IMR-90 (cell line): ENCODE data around the gene MSH5. TPM values are rescaled to one million over a fixed set of nuclear protein-coding genes. Genes with fewer than 3 reads are reported as not detected.

ENCODE experiments used
- ATAC-seq: fragments of 200-7000 bp; cut with Tn5 transposase; 2 replicates; pipeline ENCODE4 v1.9.1; 2020; ENCODE audit warnings: low read depth, mild to moderate bottlenecking, moderate library complexity
- BruUV-seq: library from RNA; stranded (reverse); fragments of 400-500 nt; replicated peaks from 2 replicates; lab custom pipeline; 2021; lab: Mats Ljungman, UMichigan
- CTCF ChIA-PET: fragments of 300-600 bp; formaldehyde crosslinking; extraction: SDS; loops from one replicate; lab custom pipeline; 2021; ENCODE audit warnings: antibody characterized with exemption; lab: Yijun Ruan, JAX
- POLR2A ChIA-PET: fragments of 300-600 bp; sonication (Branson Sonifier 250); formaldehyde crosslinking; loops from one replicate; lab custom pipeline; 2022; ENCODE audit warnings: antibody characterized with exemption; ENCODE audit not compliant: unreplicated experiment; lab: Charles Lee
- DNase-seq: peaks from one replicate; pipeline ENCODE4 v3.0.0; 2013
- H2AFZ ChIP-seq: replicated peaks from 2 replicates; pipeline ENCODE3; 2013; ENCODE audit warnings: low read length, mild to moderate bottlenecking; ENCODE audit not compliant: poor library complexity
- H2AK5ac ChIP-seq: 2 replicates; pipeline ENCODE4 v1.6.1; 2013; ENCODE audit warnings: low read depth, low read length, inconsistent platforms
- H2AK9ac ChIP-seq: replicated peaks from 2 replicates; pipeline ENCODE3; 2013; ENCODE audit warnings: mild to moderate bottlenecking, low read depth, low read length, moderate library complexity; ENCODE audit not compliant: poor library complexity
- H2BK120ac ChIP-seq: 2 replicates; pipeline ENCODE4 v1.6.1; 2013; ENCODE audit warnings: low read depth, low read length, inconsistent platforms
- H2BK15ac ChIP-seq: 3 replicates; pipeline ENCODE4 v1.6.1; 2013; ENCODE audit warnings: low read depth, low read length, inconsistent platforms
- H2BK20ac ChIP-seq: 2 replicates; pipeline ENCODE4 v1.6.1; 2013; ENCODE audit warnings: low read depth, mild to moderate bottlenecking, inconsistent platforms, low read length, moderate library complexity
- H2BK5ac ChIP-seq: 2 replicates; pipeline ENCODE4 v1.6.1; 2013; ENCODE audit warnings: mild to moderate bottlenecking, low read depth, low read length, inconsistent platforms; ENCODE audit not compliant: poor library complexity, severe bottlenecking
- H3K14ac ChIP-seq: replicated peaks from 2 replicates; pipeline ENCODE4 v1.6.1; 2013; ENCODE audit warnings: low read depth, low read length, inconsistent platforms
- H3K18ac ChIP-seq: 2 replicates; pipeline ENCODE4 v1.6.1; 2013; ENCODE audit warnings: low read depth, low read length, control low read depth
- H3K23ac ChIP-seq: 2 replicates; pipeline ENCODE4 v1.6.1; 2013; ENCODE audit warnings: low read depth, low read length, inconsistent platforms
- H3K27ac ChIP-seq: 2 replicates; pipeline ENCODE4 v1.5.1; 2013; ENCODE audit warnings: mild to moderate bottlenecking, control low read depth, low read length; ENCODE audit not compliant: insufficient read depth
- H3K27me3 ChIP-seq: 2 replicates; pipeline ENCODE4 v1.6.1; 2013; ENCODE audit warnings: low read length; ENCODE audit not compliant: control insufficient read depth, insufficient read depth
- H3K36me3 ChIP-seq: 2 replicates; pipeline ENCODE4 v1.6.1; 2013; ENCODE audit warnings: low read length, mixed read lengths; ENCODE audit not compliant: control insufficient read depth, insufficient read depth
- H3K4ac ChIP-seq: 2 replicates; pipeline ENCODE4 v1.6.1; 2013; ENCODE audit warnings: low read depth, low read length, inconsistent platforms
- H3K4me1 ChIP-seq: 2 replicates; pipeline ENCODE4 v1.6.1; 2013; ENCODE audit warnings: low read length, mixed read lengths; ENCODE audit not compliant: control insufficient read depth, insufficient read depth
- H3K4me2 ChIP-seq: 2 replicates; pipeline ENCODE4 v1.6.1; 2013; ENCODE audit warnings: low read depth, mild to moderate bottlenecking, control low read depth, low read length, moderate library complexity
- H3K4me3 ChIP-seq: 2 replicates; pipeline ENCODE4 v1.5.1; 2013; ENCODE audit warnings: low read depth, mild to moderate bottlenecking, control low read depth, low read length, moderate library complexity; ENCODE audit not compliant: insufficient read depth
- H3K56ac ChIP-seq: 2 replicates; pipeline ENCODE4 v1.6.1; 2013; ENCODE audit warnings: low read length, inconsistent platforms; ENCODE audit not compliant: insufficient read depth; ENCODE audit errors: extremely low read depth
- H3K79me1 ChIP-seq, 2 experiments: 2 replicates each; pipeline ENCODE4 v1.6.1; 2013; ENCODE audit warnings: low read length in 2 of 2, inconsistent platforms in 1 of 2, low read depth in 1 of 2
- H3K9ac ChIP-seq: 2 replicates; pipeline ENCODE4 v1.6.1; 2013; ENCODE audit warnings: low read depth, low read length, control low read depth
- H3K9me1 ChIP-seq: 2 replicates; pipeline ENCODE4 v1.6.1; 2013; ENCODE audit warnings: low read length, inconsistent platforms; ENCODE audit not compliant: insufficient read depth
- H3K9me3 ChIP-seq: 2 replicates; pipeline ENCODE4 v1.6.1; 2013; ENCODE audit warnings: low read length; ENCODE audit not compliant: control insufficient read depth, insufficient read depth
- H4K20me1 ChIP-seq: 2 replicates; pipeline ENCODE4 v1.6.1; 2013; ENCODE audit warnings: low read length, inconsistent platforms; ENCODE audit not compliant: insufficient read depth
- H4K5ac ChIP-seq: 2 replicates; pipeline ENCODE4 v1.6.1; 2013; ENCODE audit warnings: mild to moderate bottlenecking, low read depth, low read length, control low read depth
- H4K8ac ChIP-seq, 2 experiments: 2 replicates each; pipeline ENCODE4 v1.6.1; 2013; ENCODE audit warnings: low read depth in 2 of 2, low read length in 2 of 2, control low read depth in 1 of 2, inconsistent platforms in 1 of 2
- H4K91ac ChIP-seq: 2 replicates; pipeline ENCODE4 v1.6.1; 2013; ENCODE audit warnings: low read depth, low read length, inconsistent platforms; ENCODE audit not compliant: insufficient read depth
- BHLHE40 ChIP-seq: fragments of 150-350 bp; IDR thresholded peaks from 2 replicates; pipeline ENCODE4 v1.6.1; 2016; ENCODE audit warnings: mild to moderate bottlenecking, low read depth, low read length
- CEBPB ChIP-seq: IDR thresholded peaks from 2 replicates; pipeline ENCODE4 v1.6.1; 2012; ENCODE audit warnings: low read depth, low read length, improper control_type of control experiment
- CHD1 ChIP-seq: IDR thresholded peaks from 2 replicates; pipeline ENCODE4 v1.6.1; 2012; ENCODE audit warnings: low read depth, low read length, improper control_type of control experiment
- FOS ChIP-seq: fragments of 150-350 bp; IDR thresholded peaks from 2 replicates; pipeline ENCODE4 v1.6.1; 2016; ENCODE audit warnings: low read depth, low read length
- MAFK ChIP-seq: IDR thresholded peaks from 2 replicates; pipeline ENCODE4 v1.6.1; 2012; ENCODE audit warnings: low read depth, low read length, improper control_type of control experiment
- MAZ ChIP-seq: IDR thresholded peaks from 2 replicates; pipeline ENCODE4 v1.6.1; 2012; ENCODE audit warnings: low read depth, mild to moderate bottlenecking, low read length, improper control_type of control experiment, moderate library complexity, borderline replicate concordance
- MXI1 ChIP-seq: IDR thresholded peaks from 2 replicates; pipeline ENCODE4 v1.6.1; 2012; ENCODE audit warnings: low read depth, mild to moderate bottlenecking, low read length, moderate library complexity, borderline replicate concordance
- NFE2L2 ChIP-seq: fragments of 150-350 bp; IDR thresholded peaks from 2 replicates; pipeline ENCODE4 v1.6.1; 2016; ENCODE audit warnings: low read depth, mild to moderate bottlenecking, low read length
- POLR2A ChIP-seq: IDR thresholded peaks from 2 replicates; pipeline ENCODE4 v1.6.1; 2012; ENCODE audit warnings: mild to moderate bottlenecking, low read depth, low read length
- RFX5 ChIP-seq: IDR thresholded peaks from 2 replicates; pipeline ENCODE4 v1.8.0; 2012; ENCODE audit warnings: low read depth, mild to moderate bottlenecking, low read length, moderate library complexity
- SMC3 ChIP-seq: fragments of 150-350 bp; IDR thresholded peaks from 2 replicates; pipeline ENCODE4 v1.6.1; 2016; ENCODE audit warnings: low read depth, mild to moderate bottlenecking, antibody characterized with exemption, low read length, moderate library complexity
- WGBS, 2 experiments: methylation state at CpG; one replicate each; pipeline versions ENCODE4 v1.1.5 to v1.1.7; 2013; ENCODE audit warnings: missing lambda C conversion rate in 2 of 2; ENCODE audit not compliant: insufficient read length in 1 of 2; ENCODE audit errors: extremely low coverage in 2 of 2; 5-methylcytosine and 5-hydroxymethylcytosine counted together
- dilution Hi-C: fragments of 300-500 bp; cut with HindIII; formaldehyde crosslinking; loops from one replicate; pipeline ENCODE4 v1.14.3; 2018; ENCODE audit warnings: low sequenced_read_pairs; ENCODE audit not compliant: unreplicated experiment
- in situ Hi-C: fragments of 300-500 bp; cut with MboI; formaldehyde crosslinking; loops from 3 replicates; pipeline ENCODE4 v1.14.3; 2019; ENCODE audit warnings: low sequenced_read_pairs, inconsistent platforms, mixed read lengths
- intact Hi-C: fragments of 100-400 bp; cut with micrococcal nuclease; formaldehyde crosslinking; loops from 2 replicates; pipeline ENCODE4 v1.10.0; 2022
- polyA plus RNA-seq, 3 experiments: library from polyadenylated mRNA; depleted of rRNA; stranded (reverse); fragments of >200 nt; gene quantifications; 2 replicates each; pipeline ENCODE4 v1.2.3, GENCODE V29; 2012; ENCODE audit warnings: low replicate concordance in 1 of 3
- total RNA-seq: library from RNA; depleted of rRNA; stranded (reverse); fragments of >200 nt; gene quantifications from 2 replicates; pipeline ENCODE4 v1.2.3, GENCODE V29; 2012
- TF ChIP-seq, protein P1 (sequence below): conservative IDR thresholded peaks from 2 replicates; pipeline ENCODE4 v1.5.1; 2012; ENCODE audit warnings: mild to moderate bottlenecking, low read depth, low read length, improper control_type of control experiment
- TF ChIP-seq, protein P2 (sequence below): fragments of 150-350 bp; IDR thresholded peaks from 2 replicates; pipeline ENCODE4 v1.6.1; 2017; ENCODE audit warnings: mild to moderate bottlenecking, antibody characterized with exemption, low read length, low read depth

MSH5 gene
- total and polyA plus RNA-seq, 2 of the 4 experiments (the other 2 are of a cell fraction) = 5.6 to 15.7 TPM

DNA sequence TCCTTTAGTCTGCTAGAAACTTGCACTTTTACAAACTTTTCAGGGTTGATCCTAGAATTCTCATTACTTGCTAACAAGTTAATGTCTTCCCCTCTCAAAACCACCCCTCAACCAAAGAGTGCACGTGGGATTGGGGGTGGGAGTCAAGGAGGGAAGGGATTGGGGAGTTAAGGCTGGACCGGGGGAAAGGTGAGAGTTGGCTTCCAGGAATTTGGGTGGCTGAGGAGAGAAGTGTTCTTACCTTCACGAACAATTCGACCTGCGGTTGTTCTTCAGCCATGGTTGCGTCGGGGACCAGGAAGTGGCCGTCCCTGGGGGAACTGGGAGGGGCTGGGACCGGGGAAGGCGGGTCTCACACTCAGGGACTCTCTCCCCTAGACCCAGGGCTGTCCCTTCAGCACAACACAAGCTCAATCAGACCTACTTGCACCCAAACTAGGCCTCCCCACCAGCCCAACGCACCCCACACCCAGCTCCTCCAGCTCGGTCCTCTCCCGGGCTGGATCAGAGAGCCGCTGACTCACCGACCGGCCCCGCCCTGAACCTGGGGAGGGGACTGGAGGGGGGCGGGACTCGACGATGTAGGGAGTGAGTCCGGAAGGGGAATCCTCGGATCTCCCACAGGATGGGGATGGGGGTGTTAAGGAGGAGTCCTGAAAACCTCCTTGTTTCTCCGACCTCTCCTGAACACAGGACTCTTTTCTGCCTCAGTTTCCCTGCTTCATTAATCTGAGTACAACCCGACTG is 3.6 kb upstream of the MSH5 start, which contains the start of gene CLIC1 (continued):
- TF ChIP-seq SMC3 = no peak

DNA sequence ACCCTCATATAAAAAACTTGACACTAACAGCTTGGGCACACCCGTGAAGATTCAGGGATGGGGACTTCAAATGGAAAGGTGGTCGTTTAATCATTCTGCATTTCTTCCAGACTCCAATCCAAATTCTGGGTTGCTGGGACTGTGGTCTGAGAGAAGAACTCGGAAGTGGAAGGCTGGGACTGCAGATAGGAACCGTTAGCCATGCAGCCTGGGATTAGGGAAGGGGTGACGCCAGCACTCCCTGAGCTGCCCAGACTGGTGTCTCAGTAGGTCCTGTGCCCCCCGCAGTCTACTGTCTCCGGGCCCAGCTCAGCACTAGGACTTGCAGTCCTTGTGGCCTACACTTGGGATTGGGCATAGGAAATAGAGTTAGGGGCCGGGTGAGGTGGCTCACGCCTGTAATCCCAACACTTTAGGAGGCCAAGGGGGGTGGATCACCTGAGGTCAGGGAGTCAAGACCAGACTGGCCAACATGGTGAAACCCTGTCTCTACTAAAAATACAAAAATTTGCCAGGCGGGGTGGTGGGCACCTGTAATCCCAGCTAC is 3.0 kb upstream of the MSH5 start:
- H3K4ac ChIP-seq = peak overlapping the region; percentile 98
- H3K9me3 ChIP-seq = no peaks in the 10 kb centered on the region
- dilution Hi-C loops = no loop called here
- H3K79me1 ChIP-seq = peaks cover 13 to 77% of the 10 kb centered on the region in 2 experiments; a peak in 3 of 4 replicates
- H4K20me1 ChIP-seq = peaks cover 21% of the 10 kb centered on the region
- H2BK120ac ChIP-seq = peak overlapping the region; percentile 81
- in situ Hi-C loops = no loop called here
- peak overlapping the region; percentile 61; the same call in 2 of the 3 replicates for H2BK15ac ChIP-seq
- peak overlapping the region; percentile 66 for H3K18ac ChIP-seq
- peaks cover 21% of the 10 kb centered on the region for H3K36me3 ChIP-seq
- intact Hi-C loops = no loop called here
- peak overlapping the region; percentile 99 for H2BK5ac ChIP-seq
- peak overlapping the region; percentile 92 for H2AFZ ChIP-seq
- peaks cover 18% of the 10 kb centered on the region for H3K4me1 ChIP-seq
- H3K9ac ChIP-seq = peak overlapping the region; percentile 98
- peak overlapping the region; percentile 98; the same call in 1 of the 2 replicates for H3K23ac ChIP-seq
- WGBS, 2 experiments = no CpG with 5 or more reads among the region's 10 CpGs
- H2BK20ac ChIP-seq = peak overlapping the region; percentile 57
- H3K56ac ChIP-seq = peak overlapping the region; percentile 99
- H3K9me1 ChIP-seq = peaks cover 17% of the 10 kb centered on the region
- H3K4me3 ChIP-seq = peak overlapping the region; percentile 81
- peak overlapping the region; percentile 91 for H4K91ac ChIP-seq
- peak overlapping the region; percentile 100 for H2AK9ac ChIP-seq
- H4K8ac ChIP-seq = peak overlapping the region; percentile 74 to 93
- no peaks in the 10 kb centered on the region for H3K27me3 ChIP-seq
- ChIA-PET POLR2A (no interaction called here), CTCF (no interaction called here)
- BruUV-seq = no TSS peak
- peak overlapping the region; percentile 89 for H2AK5ac ChIP-seq
- peak overlapping the region; percentile 99 for H3K14ac ChIP-seq
- H3K27ac ChIP-seq = peak overlapping the region; percentile 94
- H3K4me2 ChIP-seq = peak overlapping the region; percentile 90
- ATAC-seq (no peak), DNase-seq (no peak)
- peak overlapping the region; percentile 86 for H4K5ac ChIP-seq
- TF ChIP-seq CEBPB (no peak), MAZ (no peak), CHD1 (no peak), POLR2A (no peak), RFX5 (no peak), FOS (no peak), MAFK (no peak), SMC3 (no peak), BHLHE40 (no peak), NFE2L2 (no peak), MXI1 (no peak)
- TF ChIP-seq, protein P1, sequence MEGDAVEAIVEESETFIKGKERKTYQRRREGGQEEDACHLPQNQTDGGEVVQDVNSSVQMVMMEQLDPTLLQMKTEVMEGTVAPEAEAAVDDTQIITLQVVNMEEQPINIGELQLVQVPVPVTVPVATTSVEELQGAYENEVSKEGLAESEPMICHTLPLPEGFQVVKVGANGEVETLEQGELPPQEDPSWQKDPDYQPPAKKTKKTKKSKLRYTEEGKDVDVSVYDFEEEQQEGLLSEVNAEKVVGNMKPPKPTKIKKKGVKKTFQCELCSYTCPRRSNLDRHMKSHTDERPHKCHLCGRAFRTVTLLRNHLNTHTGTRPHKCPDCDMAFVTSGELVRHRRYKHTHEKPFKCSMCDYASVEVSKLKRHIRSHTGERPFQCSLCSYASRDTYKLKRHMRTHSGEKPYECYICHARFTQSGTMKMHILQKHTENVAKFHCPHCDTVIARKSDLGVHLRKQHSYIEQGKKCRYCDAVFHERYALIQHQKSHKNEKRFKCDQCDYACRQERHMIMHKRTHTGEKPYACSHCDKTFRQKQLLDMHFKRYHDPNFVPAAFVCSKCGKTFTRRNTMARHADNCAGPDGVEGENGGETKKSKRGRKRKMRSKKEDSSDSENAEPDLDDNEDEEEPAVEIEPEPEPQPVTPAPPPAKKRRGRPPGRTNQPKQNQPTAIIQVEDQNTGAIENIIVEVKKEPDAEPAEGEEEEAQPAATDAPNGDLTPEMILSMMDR = no peak
- TF ChIP-seq, protein P2, sequence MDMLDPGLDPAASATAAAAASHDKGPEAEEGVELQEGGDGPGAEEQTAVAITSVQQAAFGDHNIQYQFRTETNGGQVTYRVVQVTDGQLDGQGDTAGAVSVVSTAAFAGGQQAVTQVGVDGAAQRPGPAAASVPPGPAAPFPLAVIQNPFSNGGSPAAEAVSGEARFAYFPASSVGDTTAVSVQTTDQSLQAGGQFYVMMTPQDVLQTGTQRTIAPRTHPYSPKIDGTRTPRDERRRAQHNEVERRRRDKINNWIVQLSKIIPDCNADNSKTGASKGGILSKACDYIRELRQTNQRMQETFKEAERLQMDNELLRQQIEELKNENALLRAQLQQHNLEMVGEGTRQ = no peak
